Naive thymus-derived CD8-positive, alpha-beta T cell (primary cell): Measurements from ENCODE around the gene RAD51B. TPM values are rescaled to one million over a fixed set of nuclear protein-coding genes. Genes with fewer than 3 reads are reported as not detected.
A peak's percentile ranks its signal among the peaks of the same experiment; 100 is the strongest.
"Not testable (repeated sequence)": the region's sequence is repeated elsewhere in the genome, so short reads cannot be mapped to it uniquely, and the experiment has no call there.

Source experiments
- ATAC-seq, 2 donors: fragments of 150-1000 bp; cut with Tn5 transposase in 1 of 2; sonication (Bioruptor Pico), chemical (Tn5 transposase) in 1 of 2; 1 replicate in 1 of 2; 2 replicates in 1 of 2; pipeline ENCODE4 v1.10.0; 2021; ENCODE audit warnings: mild to moderate bottlenecking in 2 of 2, moderate library complexity in 2 of 2
- POLR2A ChIA-PET: fragments of 350-600 bp; sonication (Branson Sonifier 250); formaldehyde crosslinking; loops from one replicate; lab custom pipeline; 2021; ENCODE audit warnings: antibody characterized with exemption; lab: Charles Lee
- DNase-seq, 10 donors: peaks; one replicate each; pipeline versions ENCODE4 v3.0.0 to v3.0.0-alpha.2; 2020 to 2022
- H3K27ac Mint-ChIP-seq, 10 donors: one replicate each; pipeline ENCODE4 v1.8.0; 2020 to 2022; ENCODE audit warnings: mild to moderate bottlenecking in 10 of 10, mixed read lengths in 10 of 10, moderate library complexity in 4 of 10, inconsistent platforms in 1 of 10
- H3K27me3 Mint-ChIP-seq, 5 donors: one replicate each; pipeline ENCODE4 v1.8.0; 2021 to 2022; ENCODE audit warnings: mixed read lengths in 5 of 5
- H3K36me3 Mint-ChIP-seq, 3 donors: one replicate each; pipeline ENCODE4 v1.8.0; 2020 to 2022; ENCODE audit warnings: mixed read lengths in 3 of 3, mild to moderate bottlenecking in 2 of 3, inconsistent platforms in 1 of 3
- H3K4me1 Mint-ChIP-seq, 4 donors: one replicate each; pipeline ENCODE4 v1.8.0; 2021 to 2022; ENCODE audit warnings: mixed read lengths in 4 of 4
- H3K4me3 Mint-ChIP-seq, 10 donors: one replicate each; pipeline ENCODE4 v1.8.0; 2020 to 2022; ENCODE audit warnings: mild to moderate bottlenecking in 10 of 10, mixed read lengths in 10 of 10, moderate library complexity in 6 of 10, inconsistent platforms in 1 of 10
- H3K9me3 Mint-ChIP-seq, 9 donors: one replicate each; pipeline ENCODE4 v1.8.0; 2020 to 2022; ENCODE audit warnings: mixed read lengths in 9 of 9, mild to moderate bottlenecking in 3 of 9, inconsistent platforms in 1 of 9, moderate library complexity in 1 of 9
- polyA plus RNA-seq, 3 donors: library from polyadenylated mRNA; unstranded; fragments of 300-500 nt; fragmentation: Illumina TruSeq; gene quantifications; one replicate each; pipeline ENCODE4 v1.2.3, GENCODE V29; 2021
- total RNA-seq, 8 experiments: library from RNA in 2 of 8; stranded (reverse) in 2 of 8; gene quantifications; one replicate each; pipeline ENCODE4 v1.2.3 and lab custom pipeline; 2021 to 2026

RAD51B gene
- total and polyA plus RNA-seq, 5 experiments from 2014 or later = 15.1 to 30.0 (median 26.4) TPM

- no peaks in the 10 kb centered on the region for H3K27me3 Mint-ChIP-seq
- peaks cover 14 to 47% (median 34%) of the 10 kb centered on the region in 4 donors for H3K4me1 Mint-ChIP-seq
- H3K4me3 Mint-ChIP-seq = no peak overlapping the region
- no peak for ATAC-seq
- H3K27ac Mint-ChIP-seq = peak overlapping the region in 1 of 10 donors; percentile 38
- peaks cover 0 to 8% (median 0%) of the 10 kb centered on the region in 3 donors for H3K36me3 Mint-ChIP-seq
- no peaks in the 10 kb centered on the region for H3K9me3 Mint-ChIP-seq
- no peak for DNase-seq
- POLR2A ChIA-PET = no interaction called here
These were observed 600.8 kb downstream of the RAD51B start for GRCh38 chr14:68420350-68420749.

DNA sequence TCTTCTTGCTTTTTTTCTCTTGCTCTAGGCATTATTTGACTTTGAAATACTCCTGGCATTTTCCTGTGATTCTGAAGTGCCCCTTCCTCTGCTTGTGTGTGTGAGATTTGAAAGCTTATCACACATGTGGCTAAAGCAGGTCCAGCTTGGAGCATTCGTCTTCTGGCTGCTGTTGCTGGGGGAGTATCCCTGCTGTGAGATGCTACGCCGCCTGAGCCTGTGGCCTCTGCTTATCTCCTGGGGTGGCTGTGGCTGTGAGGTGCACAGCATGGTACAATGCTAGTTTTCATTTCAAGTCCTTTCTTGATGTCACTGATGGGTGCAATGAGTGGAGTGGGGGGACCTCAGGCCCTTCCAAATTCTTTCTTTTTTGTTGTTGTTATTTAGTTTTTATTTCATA is 601.5 kb downstream of the RAD51B start:
- DNase-seq = peak in 1 of 10 donors; percentile 52
- no peak for ATAC-seq
- Mint-ChIP-seq H3K36me3 (peaks cover 0 to 8% (median 0%) of the 10 kb centered on the region in 3 donors), H3K27ac (peak overlapping the region in 5 of 10 donors; percentile 46 to 75 (median 58)), H3K27me3 (no peaks in the 10 kb centered on the region), H3K4me3 (no peak overlapping the region), H3K9me3 (peaks cover 0 to 2% (median 0%) of the 10 kb centered on the region in 9 donors), H3K4me1 (peaks cover 16 to 52% (median 36%) of the 10 kb centered on the region in 4 donors)
- POLR2A ChIA-PET = interaction anchor here (0.5 kb wide), 1 partner anchor 86 kb away, joined by 11 read pairs; no protein-coding TSS in a partner anchor

GRCh38 chr14:68423686-68424085 is 604.1 kb downstream of the RAD51B start:
- Mint-ChIP-seq H3K9me3 (peaks cover 0 to 9% (median 0%) of the 10 kb centered on the region in 9 donors), H3K27ac (peak overlapping the region in 1 of 10 donors; percentile 19), H3K4me1 (peaks cover 16 to 53% (median 29%) of the 10 kb centered on the region in 4 donors), H3K36me3 (peaks cover 0 to 4% (median 0%) of the 10 kb centered on the region in 3 donors), H3K4me3 (no peak overlapping the region), H3K27me3 (no peaks in the 10 kb centered on the region)
- no peak for DNase-seq
- no peak for ATAC-seq
- POLR2A ChIA-PET = interaction anchor here (1.4 kb wide), 1 partner anchor 20 kb away, joined by 3 read pairs; no protein-coding TSS in a partner anchor

DNA sequence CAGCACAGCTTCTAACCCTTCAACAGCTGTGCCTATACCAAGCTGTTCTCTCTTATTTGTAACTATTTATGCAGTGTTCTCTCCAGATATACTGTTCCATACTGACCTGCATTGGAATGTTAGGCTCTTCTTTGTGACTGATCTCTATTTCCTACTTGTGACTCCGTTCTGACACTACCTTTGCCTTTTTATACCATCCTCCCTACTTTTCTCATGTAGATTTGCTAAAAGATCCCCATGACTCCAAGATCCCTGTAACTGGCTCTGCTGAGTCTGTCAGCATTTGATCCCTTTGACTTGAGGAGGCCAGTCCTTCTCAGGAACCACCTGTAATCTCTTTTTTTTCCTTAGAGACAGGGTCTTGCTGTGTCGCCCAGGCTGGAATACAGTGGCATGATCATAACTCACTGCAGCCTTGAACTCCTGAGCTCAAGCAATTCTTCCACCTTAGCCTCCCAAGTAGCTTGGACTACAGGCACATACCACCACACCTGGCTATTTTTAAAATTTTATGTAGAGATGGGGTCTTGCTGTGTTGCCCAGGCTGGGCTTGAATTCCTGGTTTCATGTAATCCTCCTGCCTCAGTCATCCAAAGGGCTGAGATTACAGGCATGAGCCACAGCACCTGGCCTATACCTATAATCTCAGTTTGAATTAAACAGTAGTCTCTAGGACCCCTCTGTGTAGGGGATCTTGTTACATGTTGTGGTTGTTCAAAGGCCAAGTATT is 605.0 kb downstream of the RAD51B start:
- Mint-ChIP-seq H3K27ac (peak overlapping the region in 2 of 10 donors; percentile 19 to 28), H3K9me3 (peaks cover 0 to 9% (median 3%) of the 10 kb centered on the region in 9 donors), H3K4me3 (no peak overlapping the region), H3K4me1 (peaks cover 12 to 44% (median 23%) of the 10 kb centered on the region in 4 donors), H3K27me3 (no peaks in the 10 kb centered on the region), H3K36me3 (peaks cover 0 to 8% (median 0%) of the 10 kb centered on the region in 3 donors)
- DNase-seq (no peak), ATAC-seq (no peak)
- POLR2A ChIA-PET = interaction anchor here (1.4 kb wide), 1 partner anchor 19 kb away, joined by 3 read pairs; no protein-coding TSS in a partner anchor

DNA sequence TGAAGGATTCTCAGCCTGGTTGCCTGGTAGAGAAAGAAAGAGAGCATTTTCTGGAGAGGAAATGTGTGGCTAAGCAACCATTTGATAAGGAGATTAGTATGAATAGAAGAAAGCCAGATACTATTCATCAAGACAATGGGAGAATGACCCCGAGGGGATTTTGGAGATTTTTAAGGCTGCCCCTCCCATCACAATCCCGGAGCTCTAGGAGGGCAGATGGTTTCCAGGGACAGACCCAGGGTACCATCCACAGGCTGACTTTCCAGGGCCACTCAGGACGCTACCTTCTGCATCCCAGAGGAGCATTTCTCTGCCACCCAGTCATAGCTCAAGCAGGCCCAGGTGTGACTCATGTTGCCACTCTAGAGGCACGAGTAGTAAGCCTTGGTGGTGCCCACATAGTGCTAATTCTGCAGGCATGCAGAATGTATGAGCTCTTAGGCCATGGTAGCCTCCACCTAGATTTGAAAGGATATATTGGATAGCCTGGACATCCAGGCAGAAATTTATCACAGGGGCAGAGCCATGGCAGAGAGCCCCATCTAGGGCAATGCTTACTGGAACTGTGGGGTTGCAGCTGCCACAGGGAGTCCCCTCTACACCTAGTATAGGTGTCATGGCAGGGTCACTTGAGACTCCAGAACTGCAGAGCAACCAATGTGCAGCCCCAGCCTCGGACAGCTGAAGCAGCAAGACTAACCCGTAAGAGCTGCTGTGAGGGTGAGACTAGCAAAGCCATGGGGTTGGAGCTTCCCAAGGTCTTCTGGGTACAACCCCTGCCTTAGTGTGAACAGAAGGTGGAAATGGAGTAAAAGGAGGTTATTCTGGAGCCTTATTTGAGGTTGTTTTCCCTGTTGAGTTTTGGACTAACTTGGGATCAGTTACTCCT is 607.3 kb downstream of the RAD51B start:
- ATAC-seq (no peak), DNase-seq (no peak)
- peaks cover 0 to 9% (median 3%) of the 10 kb centered on the region in 9 donors for H3K9me3 Mint-ChIP-seq
- no peaks in the 10 kb centered on the region for H3K27me3 Mint-ChIP-seq
- H3K36me3 Mint-ChIP-seq = peaks cover 0 to 13% (median 0%) of the 10 kb centered on the region in 3 donors
- peak overlapping the region in 1 of 10 donors; percentile 78 for H3K27ac Mint-ChIP-seq
- H3K4me1 Mint-ChIP-seq = peaks cover 10 to 32% (median 14%) of the 10 kb centered on the region in 4 donors
- H3K4me3 Mint-ChIP-seq = no peak overlapping the region
- POLR2A ChIA-PET = no interaction called here

GRCh38 chr14:68427550-68427890 is 607.9 kb downstream of the RAD51B start:
- Mint-ChIP-seq H3K36me3 (peaks cover 0 to 13% (median 0%) of the 10 kb centered on the region in 3 donors), H3K27ac (peak overlapping the region in 1 of 10 donors; percentile 40), H3K27me3 (no peaks in the 10 kb centered on the region), H3K4me1 (peaks cover 10 to 32% (median 14%) of the 10 kb centered on the region in 4 donors), H3K4me3 (no peak overlapping the region), H3K9me3 (peaks cover 0 to 9% (median 3%) of the 10 kb centered on the region in 9 donors)
- DNase-seq (no peak), ATAC-seq (no peak)
- POLR2A ChIA-PET = no interaction called here

- Mint-ChIP-seq H3K4me1 (peaks cover 9 to 32% (median 15%) of the 10 kb centered on the region in 4 donors), H3K36me3 (peaks cover 0 to 12% (median 0%) of the 10 kb centered on the region in 3 donors)
- ATAC-seq, POLR2A ChIA-PET, DNase-seq, H3K27ac Mint-ChIP-seq, H3K27me3 Mint-ChIP-seq, H3K9me3 Mint-ChIP-seq, H3K4me3 Mint-ChIP-seq: not testable (repeated sequence)
These were observed 609.3 kb downstream of the RAD51B start for GRCh38 chr14:68428900-68429299.

DNA sequence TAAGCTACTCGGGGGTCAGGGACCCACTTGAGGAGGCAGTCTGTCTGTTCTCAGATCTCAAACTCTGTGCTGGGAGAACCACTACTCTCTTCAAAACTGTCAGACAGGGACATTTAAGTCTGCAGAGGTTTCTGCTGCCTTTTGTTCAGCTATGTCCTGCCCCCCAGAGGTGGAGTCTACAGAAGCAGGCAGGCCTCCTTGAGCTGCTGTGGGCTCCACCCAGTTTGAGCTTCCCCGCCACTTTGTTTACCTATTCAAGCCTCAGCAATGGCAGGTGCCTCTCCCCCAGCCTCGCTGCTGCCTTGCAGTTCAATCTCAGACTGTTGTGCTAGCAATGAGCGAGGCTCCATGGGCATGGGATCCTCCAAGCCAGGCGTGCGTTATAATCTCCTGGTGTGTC is 614.6 kb downstream of the RAD51B start:
- POLR2A ChIA-PET = interaction anchor here (0.7 to 1.8 kb wide), 5 partner anchors 73 to 382 kb away, joined by 3 to 5 read pairs (median 4); partner anchors contain the start of gene ZFP36L1
- Mint-ChIP-seq H3K9me3 (peaks cover 0 to 12% (median 4%) of the 10 kb centered on the region in 9 donors), H3K27ac (peak overlapping the region in 3 of 10 donors; percentile 48 to 75 (median 72)), H3K36me3 (peaks cover 0 to 18% (median 11%) of the 10 kb centered on the region in 3 donors), H3K4me1 (peaks cover 11 to 26% (median 14%) of the 10 kb centered on the region in 4 donors), H3K4me3 (peak overlapping the region in 3 of 10 donors; percentile 1 to 48 (median 6))
- peak in 8 of 10 donors; percentile 2 to 70 (median 32) for DNase-seq
- not testable (repeated sequence) for H3K27me3 Mint-ChIP-seq, ATAC-seq

DNA sequence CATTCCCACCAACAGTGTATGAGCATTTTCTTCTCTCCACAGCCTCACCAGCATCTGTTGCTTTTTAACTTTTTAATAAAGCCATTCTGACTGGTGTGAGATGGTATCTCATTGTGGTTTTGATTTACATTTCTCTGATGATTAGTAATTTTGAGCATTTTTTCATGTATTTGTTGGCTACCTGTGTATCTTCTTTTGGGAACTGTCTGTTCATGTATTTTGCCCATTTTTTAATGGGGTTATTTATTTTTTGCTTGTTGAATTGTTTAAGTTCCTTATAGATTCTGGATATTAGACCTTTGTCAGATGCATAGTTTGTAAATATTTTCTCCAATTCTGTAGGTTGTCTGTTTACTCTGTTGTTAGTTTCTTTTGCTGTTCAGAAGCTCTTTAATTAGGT is 616.1 kb downstream of the RAD51B start:
- H3K4me1 Mint-ChIP-seq = peaks cover 11 to 26% (median 16%) of the 10 kb centered on the region in 4 donors

DNA sequence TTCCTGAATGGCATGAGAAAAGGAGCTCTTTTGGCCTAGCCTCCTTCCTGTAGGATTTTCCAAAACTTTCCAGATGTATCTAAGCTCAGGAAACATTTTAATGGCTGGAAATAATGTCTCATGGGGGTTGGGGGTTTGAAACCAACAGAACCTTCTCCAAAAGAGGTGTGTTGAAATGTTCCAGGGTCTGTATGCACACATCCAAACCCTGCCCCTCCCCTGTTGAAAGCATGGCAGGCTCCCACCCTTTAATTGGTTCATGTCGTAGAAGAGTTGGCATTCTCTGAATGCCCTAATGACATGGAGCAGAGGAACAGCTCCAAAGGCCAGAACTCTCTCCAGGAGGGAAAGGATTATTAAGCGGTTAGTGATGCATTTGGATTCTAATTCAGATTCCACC is 620.1 kb downstream of the RAD51B start:
- H3K27ac Mint-ChIP-seq = peak overlapping the region in 1 of 10 donors; percentile 11
- ATAC-seq (no peak), DNase-seq (no peak)
- peaks cover 0 to 11% (median 10%) of the 10 kb centered on the region in 3 donors for H3K36me3 Mint-ChIP-seq
- H3K4me3 Mint-ChIP-seq = no peak overlapping the region
- peaks cover 0 to 12% (median 2%) of the 10 kb centered on the region in 9 donors for H3K9me3 Mint-ChIP-seq
- POLR2A ChIA-PET = interaction anchor here (1.2 kb wide), 1 partner anchor 23 kb away, joined by 3 read pairs; no protein-coding TSS in a partner anchor
- H3K4me1 Mint-ChIP-seq = peaks cover under 1 to 16% (median 11%) of the 10 kb centered on the region in 4 donors
- no peaks in the 10 kb centered on the region for H3K27me3 Mint-ChIP-seq

More for the DNA sequence above, 616.1 kb downstream of the RAD51B start:
- H3K27me3 Mint-ChIP-seq, H3K4me3 Mint-ChIP-seq, DNase-seq, H3K27ac Mint-ChIP-seq, POLR2A ChIA-PET, ATAC-seq: not testable (repeated sequence)
- peaks cover 0 to 12% (median 4%) of the 10 kb centered on the region in 9 donors for H3K9me3 Mint-ChIP-seq
- peaks cover 0 to 11% (median 10%) of the 10 kb centered on the region in 3 donors for H3K36me3 Mint-ChIP-seq

- Mint-ChIP-seq H3K27ac (no peak overlapping the region), H3K27me3 (no peaks in the 10 kb centered on the region), H3K36me3 (peaks cover 0 to 9% (median 8%) of the 10 kb centered on the region in 3 donors), H3K4me3 (no peak overlapping the region), H3K9me3 (peaks cover 0 to 9% (median under 1%) of the 10 kb centered on the region in 9 donors), H3K4me1 (peaks cover 0 to 16% (median 12%) of the 10 kb centered on the region in 4 donors)
- ATAC-seq = no peak
- DNase-seq = no peak
- POLR2A ChIA-PET = no interaction called here
These were observed 621.2 kb downstream of the RAD51B start for GRCh38 chr14:68440820-68441219.

GRCh38 chr14:68441542-68441941 is 622.0 kb downstream of the RAD51B start:
- peaks cover 0 to 2% (median 1%) of the 10 kb centered on the region in 3 donors for H3K36me3 Mint-ChIP-seq
- H3K4me1 Mint-ChIP-seq = peaks cover 0 to 16% (median 12%) of the 10 kb centered on the region in 4 donors
- H3K27ac Mint-ChIP-seq = no peak overlapping the region
- H3K27me3 Mint-ChIP-seq = no peaks in the 10 kb centered on the region
- DNase-seq = no peak
- no peak for ATAC-seq
- POLR2A ChIA-PET = interaction anchor here (1.4 to 1.5 kb wide), 2 partner anchors 12 to 375 kb away, joined by 3 to 4 read pairs; no protein-coding TSS in a partner anchor
- H3K4me3 Mint-ChIP-seq = no peak overlapping the region
- H3K9me3 Mint-ChIP-seq = peaks cover 0 to 2% (median 0%) of the 10 kb centered on the region in 9 donors
